Measurements from ENCODE around the gene UBXN6. TPM values are rescaled to one million over a fixed set of nuclear protein-coding genes. Genes with fewer than 3 reads are reported as not detected.

UBXN6 gene
- total and polyA plus RNA-seq, 2 of the 8 experiments (the other 6 are each of a cell fraction or from before 2014, with no cell fraction given), result 28.0 to 43.8 TPM

- no peak overlapping the region for H3K4ac ChIP-seq (replicated peaks; ENCODE audit: insufficient read length, low read depth, low read length)
- peaks cover 8 to 22% of the 10 kb centered on the region in 2 experiments for H4K20me1 ChIP-seq (replicated peaks in 1 of 2; ENCODE audit: control insufficient read depth in 1 of 2, insufficient read depth in 2 of 2, low read length in 2 of 2)
- no peaks in the 10 kb centered on the region for H3K9me3 ChIP-seq (ENCODE audit: insufficient read depth in 2 of 2, low read depth in 1 of 2, low read length in 1 of 2)
- H3K36me3 ChIP-seq (ENCODE audit: control insufficient read depth in 2 of 4, insufficient read depth in 4 of 4, low read length in 3 of 4), result peaks cover 5 to 51% (median 31%) of the 10 kb centered on the region in 4 experiments; a peak in 6 of 8 replicates
- H3K4me3 ChIP-seq (ENCODE audit: extremely low read depth in 1 of 4, insufficient read depth in 2 of 4, low read depth in 3 of 4, low read length in 4 of 4), result no peak overlapping the region
- H3K79me2 ChIP-seq (ENCODE audit: control insufficient read depth in 1 of 2, insufficient read depth in 2 of 2, low read length in 2 of 2), result 0 out of 4 replicates have a peak, but pooled peaks cover 0 to 3% of the 10 kb centered on the region in 2 experiments
- ChIA-PET POLR2A (ENCODE audit: partially characterized antibody) (interaction anchor here (1.4 kb wide), 1 partner anchor 30 kb away, joined by 3 read pairs; the partner anchor contains the start of gene PLIN4), CTCF (ENCODE audit: partially characterized antibody) (interaction anchor here (0.6 kb wide), 1 partner anchor 52 kb away, joined by 3 read pairs; no protein-coding TSS in a partner anchor)
- H4K5ac ChIP-seq (ENCODE audit: insufficient read length, low read depth, low read length), result no peak overlapping the region
- no peak for DNase-seq (ENCODE audit: low read depth in 1 of 2, low spot score in 2 of 2)
- no peak overlapping the region for H2AK5ac ChIP-seq (ENCODE audit: low read depth, low read length)
- H3K18ac ChIP-seq (ENCODE audit: extremely low read depth, low read length), result no peak overlapping the region
- H3K14ac ChIP-seq (ENCODE audit: insufficient read length), result no peak overlapping the region
- H3K23me2 ChIP-seq (ENCODE audit: low read depth, low read length), result peaks cover 10% of the 10 kb centered on the region; the same call in 1 of the 2 replicates
- no peak overlapping the region for H3K23ac ChIP-seq (ENCODE audit: insufficient read length)
- H3K56ac ChIP-seq (replicated peaks; ENCODE audit: insufficient read length, low read depth, low read length), result no peak overlapping the region
- no peak overlapping the region for H3K4me2 ChIP-seq (ENCODE audit: insufficient read depth in 1 of 2, low read depth in 2 of 2, low read length in 2 of 2)
- no peak overlapping the region for H2BK20ac ChIP-seq (ENCODE audit: low read length)
- no peak overlapping the region for H3K27ac ChIP-seq (ENCODE audit: low read depth, low read length)
- no peak overlapping the region for H2AFZ ChIP-seq (ENCODE audit: low read length)
- no peak overlapping the region for H4K91ac ChIP-seq (replicated peaks; ENCODE audit: insufficient read length, low read length)
- FAIRE-seq, result no peak
- no peak overlapping the region for H2BK120ac ChIP-seq (replicated peaks; ENCODE audit: low read depth, low read length)
- H3K27me3 ChIP-seq (replicated peaks in 1 of 4; ENCODE audit: control insufficient read depth in 3 of 4, extremely low read depth in 1 of 4, insufficient read depth in 3 of 4, low read length in 3 of 4), result no peaks in the 10 kb centered on the region; a peak in 1 of 7 replicates
- no peak overlapping the region; a peak in 1 of 7 replicates for H3K9ac ChIP-seq (replicated peaks in 1 of 4; ENCODE audit: extremely low read depth in 1 of 4, low read depth in 3 of 4, low read length in 3 of 4)
- H3K4me1 ChIP-seq (replicated peaks in 1 of 4; ENCODE audit: control insufficient read depth in 3 of 4, insufficient read depth in 4 of 4, low read length in 3 of 4), result no peaks in the 10 kb centered on the region
- H2BK12ac ChIP-seq (ENCODE audit: low read depth, low read length), result no peak overlapping the region
- TF ChIP-seq NANOG (IDR thresholded peaks at IDR 0.05; ENCODE audit: insufficient read depth, low read depth, low read length, poor library complexity, severe bottlenecking), result no peak
- TF ChIP-seq RNF2 (IDR thresholded peaks at IDR 0.05; ENCODE audit: borderline replicate concordance, low read depth, low read length, missing control alignments, poor library complexity, severe bottlenecking), result no peak
- TF ChIP-seq SIRT6 (IDR thresholded peaks at IDR 0.05; ENCODE audit: low read length), result no peak
- TF ChIP-seq USF2 (IDR thresholded peaks at IDR 0.05; ENCODE audit: low read length), result no peak
- H3K79me1 ChIP-seq (ENCODE audit: low read depth, low read length), result peaks cover 7% of the 10 kb centered on the region
- WGBS, 2 experiments (ENCODE audit: extremely low coverage in 1 of 2, insufficient coverage in 1 of 2, insufficient read length in 1 of 2, insufficient replicate concordance in 2 of 2, low coverage in 1 of 2, low lambda C conversion rate in 2 of 2, missing lambda C conversion rate in 1 of 2), result 92% methylated on average over 29 of the region's 29 CpGs; no CpG with 5 or more reads in 1 of the 2 experiments
- no peak overlapping the region for H2BK5ac ChIP-seq (ENCODE audit: low read depth, low read length)
- no peak overlapping the region for H4K8ac ChIP-seq (ENCODE audit: extremely low read depth, insufficient read depth, low read length)
- H2BK15ac ChIP-seq (ENCODE audit: low read length), result no peak overlapping the region
Observed at GRCh38 chr19:4488496-4488895, 30.9 kb upstream of the UBXN6 start.
